Liver (tissue), 3 donors: ENCODE data around the gene HELZ2.

ENCODE experiments used
- HNF4G ChIP-seq: IDR thresholded peaks from 2 replicates; pipeline ENCODE4 v1.6.1; 2016; ENCODE audit warnings: antibody characterized with exemption
- NR2F2 ChIP-seq: IDR thresholded peaks from 2 replicates; pipeline ENCODE4 v1.6.1; 2016; ENCODE audit warnings: antibody characterized with exemption
- RAD21 ChIP-seq, 2 donors: IDR thresholded peaks; 2 replicates each; pipeline ENCODE4 v1.6.1; 2016; ENCODE audit warnings: antibody characterized with exemption in 2 of 2, mild to moderate bottlenecking in 2 of 2
- RXRA ChIP-seq, 2 donors: IDR thresholded peaks; 2 replicates each; pipeline ENCODE4 v1.6.1; 2017 to 2018; ENCODE audit warnings: antibody characterized with exemption in 2 of 2, mild to moderate bottlenecking in 1 of 2
- TF ChIP-seq, protein P1 (sequence below): fragments of 150-350 bp; IDR thresholded peaks from 2 replicates; pipeline ENCODE4 v1.5.1; 2017; ENCODE audit warnings: improper control_type of control experiment, low read depth, low read length; ENCODE audit not compliant: missing input control
- TF ChIP-seq, protein P2 (sequence below): IDR thresholded peaks from 2 replicates; pipeline ENCODE4 v1.6.1; 2016; ENCODE audit warnings: antibody characterized with exemption
- donor health status: healthy.
- donor health status: healthy.

DNA sequence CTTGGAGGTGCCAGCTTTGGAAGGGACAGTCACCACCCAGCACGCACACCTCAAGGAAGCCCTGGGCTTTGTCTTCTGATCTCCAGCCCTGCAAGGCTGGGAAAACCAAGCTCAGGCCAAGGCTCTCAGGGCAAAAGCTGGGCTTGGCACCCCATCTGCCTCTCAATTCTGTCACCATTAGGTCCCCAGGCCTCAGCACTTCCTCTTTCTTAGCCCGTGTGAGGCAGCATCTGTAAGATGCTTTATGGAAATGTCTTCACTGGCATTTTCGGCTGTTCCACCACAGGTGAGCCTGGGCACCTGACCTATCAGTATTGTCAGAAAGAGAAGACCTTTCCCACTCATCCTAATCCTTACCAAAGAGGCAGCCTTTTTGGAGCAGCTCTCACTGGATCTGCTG is 28.3 kb upstream of the HELZ2 start:
- TF ChIP-seq, protein P1, sequence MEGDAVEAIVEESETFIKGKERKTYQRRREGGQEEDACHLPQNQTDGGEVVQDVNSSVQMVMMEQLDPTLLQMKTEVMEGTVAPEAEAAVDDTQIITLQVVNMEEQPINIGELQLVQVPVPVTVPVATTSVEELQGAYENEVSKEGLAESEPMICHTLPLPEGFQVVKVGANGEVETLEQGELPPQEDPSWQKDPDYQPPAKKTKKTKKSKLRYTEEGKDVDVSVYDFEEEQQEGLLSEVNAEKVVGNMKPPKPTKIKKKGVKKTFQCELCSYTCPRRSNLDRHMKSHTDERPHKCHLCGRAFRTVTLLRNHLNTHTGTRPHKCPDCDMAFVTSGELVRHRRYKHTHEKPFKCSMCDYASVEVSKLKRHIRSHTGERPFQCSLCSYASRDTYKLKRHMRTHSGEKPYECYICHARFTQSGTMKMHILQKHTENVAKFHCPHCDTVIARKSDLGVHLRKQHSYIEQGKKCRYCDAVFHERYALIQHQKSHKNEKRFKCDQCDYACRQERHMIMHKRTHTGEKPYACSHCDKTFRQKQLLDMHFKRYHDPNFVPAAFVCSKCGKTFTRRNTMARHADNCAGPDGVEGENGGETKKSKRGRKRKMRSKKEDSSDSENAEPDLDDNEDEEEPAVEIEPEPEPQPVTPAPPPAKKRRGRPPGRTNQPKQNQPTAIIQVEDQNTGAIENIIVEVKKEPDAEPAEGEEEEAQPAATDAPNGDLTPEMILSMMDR = no peak
- TF ChIP-seq NR2F2 (no peak), RXRA (IDR thresholded peaks at IDR 0.05) (no peak), HNF4G (no peak), RAD21 (IDR thresholded peaks at IDR 0.05) (no peak)
- TF ChIP-seq, protein P2, sequence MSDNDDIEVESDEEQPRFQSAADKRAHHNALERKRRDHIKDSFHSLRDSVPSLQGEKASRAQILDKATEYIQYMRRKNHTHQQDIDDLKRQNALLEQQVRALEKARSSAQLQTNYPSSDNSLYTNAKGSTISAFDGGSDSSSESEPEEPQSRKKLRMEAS = no peak
